Activated gamma-delta T cell (primary cell): ENCODE measurements around the gene ARHGEF25.
"Not testable (repeated sequence)": the region's sequence is repeated elsewhere in the genome, so short reads cannot be mapped to it uniquely, and the experiment has no call there.

Experiments
- DNase-seq: peaks from one replicate; lab custom pipeline; 2025; lab: John Stamatoyannopoulos, UW

The ARHGEF25 gene

GRCh38 chr12:57585156-57585555 lies 26.1 kb upstream of the ARHGEF25 start:
- DNase-seq, result no peak

GRCh38 chr12:57586128-57586527 lies 25.1 kb upstream of the ARHGEF25 start:
- DNase-seq, result no peak

DNA sequence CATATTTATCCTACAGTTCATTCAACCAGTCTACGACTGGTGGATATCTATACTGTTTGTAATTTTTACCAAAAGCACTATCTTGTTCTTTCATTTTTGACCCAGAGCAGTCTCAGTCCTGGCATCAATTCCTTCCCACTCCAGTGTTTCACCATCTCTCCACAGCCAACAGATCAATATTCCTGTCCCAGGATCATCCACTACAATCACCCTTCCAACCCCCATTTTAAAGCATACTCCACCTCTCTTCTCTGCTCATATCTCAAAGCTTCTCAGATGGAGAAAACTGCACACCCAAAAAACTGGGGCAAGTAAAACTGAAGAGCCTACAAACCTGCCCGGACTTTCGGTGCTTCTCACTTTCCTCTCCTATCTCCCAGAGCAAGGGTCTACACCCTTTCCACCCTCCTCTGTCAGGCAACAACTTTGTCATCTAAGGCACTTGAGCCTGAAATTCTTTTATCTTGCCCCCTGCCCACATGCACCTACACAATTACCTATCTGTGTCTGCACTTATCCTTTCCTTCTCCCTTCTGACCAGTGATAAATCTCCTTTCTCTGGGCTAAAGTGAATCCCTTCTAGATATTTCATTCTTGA lies 24.3 kb upstream of the ARHGEF25 start:
- DNase-seq, result no peak

DNA sequence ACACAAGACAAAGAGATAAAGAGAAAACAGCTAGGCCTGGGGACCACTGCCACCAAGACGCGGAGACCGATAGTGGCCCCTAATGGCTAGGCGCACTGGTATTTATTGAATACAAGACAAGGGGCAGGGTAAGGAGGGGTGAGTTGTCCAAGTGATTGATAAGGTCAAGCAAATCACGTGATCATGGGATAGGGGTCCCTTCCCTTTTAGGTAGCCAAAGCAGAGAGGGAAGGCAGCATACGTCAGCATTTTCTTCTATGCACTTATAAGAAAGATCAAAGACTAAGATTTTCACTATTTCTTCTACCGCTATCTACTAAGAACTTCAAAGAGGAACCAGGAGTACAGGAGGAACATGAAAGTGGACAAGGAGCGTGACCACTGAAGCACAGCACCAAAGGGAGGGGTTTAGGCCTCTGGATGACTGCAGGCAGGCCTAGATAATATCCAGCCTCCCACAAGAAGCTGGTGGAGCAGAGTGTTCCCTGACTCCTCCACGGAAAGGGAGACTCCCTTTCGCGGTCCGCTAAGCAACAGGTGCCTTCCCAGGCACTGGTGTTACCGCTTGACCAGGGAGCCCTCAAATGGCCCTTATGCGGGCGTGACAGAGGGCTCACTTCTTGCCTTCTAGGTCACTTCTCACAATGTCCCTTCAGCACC lies 22.2 kb upstream of the ARHGEF25 start:
- not testable (repeated sequence) for DNase-seq

- DNase-seq, result no peak
Observed at GRCh38 chr12:57590479-57590863, 20.8 kb upstream of the ARHGEF25 start.

GRCh38 chr12:57590864-57591781 lies 20.1 kb upstream of the ARHGEF25 start, which contains the start of gene PIP4K2C:
PIP4K2C (plus strand) TSS chr12:57591192; CDS start chr12:57591290, 98 bp downstream.
- peak; percentile 69 for DNase-seq

DNA sequence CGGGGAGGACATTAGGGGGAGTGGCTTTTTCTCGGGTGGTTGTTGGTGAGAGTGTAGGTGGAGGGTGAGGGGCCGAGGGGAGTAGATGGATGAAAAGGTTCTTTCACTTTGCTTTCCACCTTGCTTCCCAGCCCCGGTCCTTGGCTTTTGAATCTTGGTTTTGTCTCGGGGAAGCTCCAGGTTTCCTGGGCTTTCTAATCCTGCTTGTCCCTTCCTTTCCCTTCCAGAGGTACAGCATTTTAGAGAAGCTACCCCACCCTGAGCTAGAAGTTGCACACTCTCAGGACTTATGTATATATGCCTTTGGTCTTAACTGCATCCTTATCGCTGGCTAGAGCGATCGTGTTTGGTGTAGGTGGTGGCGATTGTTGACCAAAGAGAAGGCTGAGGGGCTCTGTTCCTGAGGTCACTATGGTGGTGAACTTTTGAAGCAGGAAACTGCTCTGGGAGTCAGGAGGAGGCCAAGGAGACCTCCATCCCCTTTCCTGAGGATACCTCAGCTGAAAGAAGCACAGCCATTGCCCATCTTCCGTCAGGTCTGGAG lies 19.4 kb upstream of the ARHGEF25 start:
- no peak for DNase-seq

- DNase-seq, result no peak
Observed at GRCh38 chr12:57592551-57593165, 18.6 kb upstream of the ARHGEF25 start.

GRCh38 chr12:57593187-57593586 lies 18.0 kb upstream of the ARHGEF25 start:
- DNase-seq, result no peak

DNA sequence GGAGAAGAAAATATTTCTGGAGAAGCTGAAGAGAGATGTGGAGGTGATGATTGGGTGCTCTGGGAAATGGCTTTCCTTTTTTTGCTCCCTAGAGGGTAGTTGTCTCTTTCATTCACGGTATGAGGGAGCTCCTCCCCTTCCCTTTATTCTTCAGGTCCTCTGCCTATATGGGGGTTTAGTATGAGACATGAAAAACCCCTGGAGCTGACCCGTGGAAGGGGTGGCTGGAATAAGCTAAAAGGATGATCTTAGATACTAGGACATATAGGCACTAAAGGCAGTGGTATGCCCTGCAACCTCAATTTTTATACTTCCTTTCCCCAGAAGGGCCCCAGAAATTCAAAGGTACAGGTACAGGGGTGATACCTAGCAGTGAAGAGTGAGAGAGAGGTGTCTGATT lies 10.8 kb upstream of the ARHGEF25 start:
- no peak for DNase-seq

GRCh38 chr12:57602544-57602943 lies 8.7 kb upstream of the ARHGEF25 start:
- DNase-seq, result no peak

GRCh38 chr12:57603324-57603723 lies 7.9 kb upstream of the ARHGEF25 start:
- no peak for DNase-seq

DNA sequence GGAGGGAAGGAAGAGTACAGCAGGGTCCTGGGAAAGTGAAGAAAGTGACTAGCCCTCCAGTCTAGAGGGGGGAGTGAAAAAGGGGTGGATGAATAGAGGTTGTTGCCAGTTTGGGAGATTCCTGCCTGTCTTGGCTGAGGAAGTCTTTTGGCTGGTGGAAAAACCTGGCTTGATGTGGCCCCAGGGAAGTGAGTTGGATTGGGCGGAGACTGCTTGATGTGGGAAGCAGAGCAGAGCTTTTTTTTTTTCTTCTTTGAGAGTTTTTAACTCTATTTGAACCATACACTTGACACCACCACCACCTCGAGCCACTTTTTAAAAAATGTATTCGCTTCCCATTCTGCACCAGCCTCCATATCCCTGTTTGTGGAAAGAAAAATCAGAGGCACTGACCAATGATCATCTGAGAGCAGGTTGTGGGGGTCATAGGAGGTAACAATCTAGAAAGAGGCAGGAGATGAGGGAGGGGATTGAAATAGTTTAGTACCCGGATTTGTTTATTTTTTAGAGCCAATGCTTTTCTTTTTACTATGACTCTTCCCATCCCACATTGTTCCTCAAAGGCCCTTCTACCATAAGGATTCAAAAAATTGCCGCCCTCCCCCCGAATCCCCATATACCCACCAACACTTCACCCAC lies 7.3 kb upstream of the ARHGEF25 start:
- no peak for DNase-seq

DNA sequence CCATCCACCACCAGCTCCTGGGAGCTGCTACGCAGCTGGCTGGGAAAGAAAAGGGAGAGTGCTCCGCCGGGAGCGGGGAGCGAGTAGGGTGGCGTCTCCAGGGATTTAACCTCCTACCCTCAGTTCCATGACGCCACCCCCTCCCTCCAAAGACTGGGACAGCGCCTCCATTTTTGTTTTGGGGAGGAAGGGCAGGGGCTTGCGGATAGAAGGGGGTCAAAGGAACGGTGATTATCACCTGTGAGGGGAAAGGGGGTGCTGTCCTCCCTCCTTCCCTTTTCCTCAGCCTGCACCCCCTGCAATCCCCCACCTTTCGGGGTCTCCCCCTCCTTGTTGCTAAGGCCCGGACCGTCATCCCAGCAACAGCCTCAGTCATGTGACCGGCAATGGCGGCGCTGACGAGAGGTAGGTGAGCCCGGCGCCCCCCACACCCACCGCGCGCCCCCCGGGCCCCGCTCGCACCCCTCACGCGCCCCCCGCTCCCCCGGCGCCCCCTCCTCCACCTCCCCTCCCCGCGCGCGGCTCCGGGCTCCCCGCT lies 6.7 kb upstream of the ARHGEF25 start, which contains the start of gene DTX3:
Gene DTX3, plus strand, starts transcription at position 371 of the 538 bp plus-strand sequence. CDS start 1,694 bp downstream, outside the sequence.
- no peak for DNase-seq

DNA sequence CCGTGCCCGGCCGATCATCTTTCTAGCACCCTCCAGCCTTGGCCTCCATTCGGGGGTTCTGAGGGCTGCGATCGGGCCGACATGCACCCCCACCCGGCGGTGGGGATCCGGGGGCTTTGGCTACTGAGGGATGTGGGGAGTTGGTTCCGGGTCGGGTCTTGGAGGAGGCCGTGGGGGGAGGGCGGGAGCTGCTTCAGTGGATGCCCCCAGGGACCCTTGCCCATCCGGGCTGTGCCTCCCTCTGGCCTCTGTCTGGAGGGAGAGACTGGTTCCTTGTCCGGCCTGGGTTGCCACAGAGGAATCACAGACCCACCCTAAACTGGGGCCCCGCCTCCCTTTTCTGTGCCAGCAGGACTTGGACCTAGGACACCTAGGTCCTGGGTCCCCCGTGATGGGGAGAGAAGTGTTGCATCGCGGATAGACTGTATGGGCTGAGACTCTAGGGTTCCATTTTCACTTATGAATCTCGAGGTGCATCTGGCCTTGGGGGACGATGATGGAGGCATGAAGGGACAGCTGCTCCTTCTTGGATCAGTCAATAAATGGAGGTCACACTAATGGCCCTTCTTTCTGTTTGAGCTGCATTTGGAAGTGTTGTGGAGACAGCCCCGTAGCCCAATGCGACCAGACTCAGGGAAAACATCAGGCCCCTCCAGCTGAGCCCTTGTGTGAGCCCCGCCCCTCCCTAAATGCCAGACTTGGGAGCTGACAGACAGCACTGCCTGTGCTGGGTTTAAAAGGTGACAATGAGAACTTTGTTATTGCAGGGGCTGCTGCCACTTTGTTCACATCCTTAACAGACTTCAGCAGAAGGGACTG lies 6.0 kb upstream of the ARHGEF25 start:
- DNase-seq, result no peak

DNA sequence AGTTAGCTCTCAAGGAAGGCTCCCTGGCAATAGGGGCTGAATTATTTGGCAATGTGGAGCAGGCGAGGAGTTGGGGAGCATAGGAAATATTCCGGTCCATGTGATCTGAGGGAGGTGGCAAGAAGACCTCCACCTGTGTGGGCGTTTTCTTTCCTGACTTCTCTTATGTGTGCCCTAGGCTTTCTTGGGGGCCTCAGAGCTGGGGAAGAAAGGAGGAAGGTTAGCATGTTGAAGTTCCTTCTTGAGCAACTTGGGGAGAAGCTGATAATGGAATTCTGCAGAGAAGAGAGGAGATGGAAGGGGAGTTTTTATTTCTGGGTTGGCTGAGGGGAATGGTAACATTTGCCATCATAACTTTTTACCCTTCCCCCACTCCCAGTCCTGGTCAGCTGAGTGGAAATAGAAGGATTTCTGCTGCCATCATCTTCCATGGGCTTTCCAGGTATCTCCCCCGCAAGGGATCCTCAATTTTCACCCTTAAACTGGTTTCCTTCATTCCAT lies 5.4 kb upstream of the ARHGEF25 start:
- DNase-seq, result no peak

- no peak for DNase-seq
Observed at GRCh38 chr12:57606399-57606798, 4.8 kb upstream of the ARHGEF25 start.

DNA sequence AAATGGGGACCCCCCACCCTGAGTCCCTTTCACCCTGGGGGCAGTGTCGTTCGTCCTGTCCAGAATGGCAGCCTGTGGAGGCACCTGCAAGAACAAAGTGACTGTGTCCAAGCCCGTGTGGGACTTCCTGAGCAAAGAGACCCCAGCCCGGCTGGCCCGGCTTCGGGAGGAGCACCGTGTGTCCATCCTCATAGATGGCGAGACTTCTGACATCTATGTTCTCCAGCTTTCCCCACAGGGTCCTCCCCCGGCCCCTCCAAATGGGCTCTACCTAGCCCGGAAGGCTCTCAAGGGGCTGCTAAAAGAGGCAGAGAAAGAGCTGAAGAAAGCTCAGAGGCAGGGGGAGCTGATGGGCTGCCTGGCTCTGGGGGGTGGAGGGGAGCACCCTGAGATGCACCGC lies 4.4 kb upstream of the ARHGEF25 start:
- DNase-seq, result no peak

DNA sequence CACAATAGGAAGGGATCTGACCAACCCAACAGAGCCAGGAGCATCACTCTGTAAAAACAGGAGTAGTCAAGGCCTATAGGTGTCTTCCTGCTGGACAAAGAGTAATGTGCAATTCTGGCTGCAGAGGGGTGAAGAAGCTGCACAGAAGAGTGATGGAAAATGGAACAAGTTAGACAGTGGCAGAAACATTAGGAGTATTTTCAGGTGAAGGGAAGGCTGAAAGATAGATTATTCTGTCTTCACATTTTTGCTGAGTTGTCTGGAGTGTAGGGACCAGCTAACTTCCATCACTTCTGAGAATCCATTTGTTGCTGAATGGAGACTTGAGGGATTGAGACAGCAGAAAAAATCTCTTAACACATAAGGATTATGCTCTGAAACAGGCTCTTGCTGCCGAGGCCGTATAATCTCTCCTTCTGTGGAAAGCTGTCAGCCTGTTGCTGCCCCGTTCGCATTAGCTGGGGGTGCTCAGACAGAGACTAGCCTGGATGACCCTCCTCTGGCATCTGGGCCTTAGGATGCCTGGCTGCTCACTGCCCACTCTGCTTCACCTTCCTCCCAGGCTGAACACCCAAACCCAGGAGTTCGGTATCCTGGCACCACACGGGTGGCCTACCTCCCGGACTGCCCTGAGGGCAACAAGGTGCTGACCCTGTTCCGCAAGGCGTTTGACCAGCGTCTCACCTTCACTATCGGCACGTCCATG lies 3.1 kb upstream of the ARHGEF25 start:
- DNase-seq, result no peak
